ENCODE data around the gene CCNYL1.

Gene CCNYL1

GRCh38 chr2:207790898-207791297 is 79.5 kb downstream of the CCNYL1 start:
- Histone ChIP-seq H3K36me3 (ENCODE audit: insufficient read depth, insufficient read length, low read length) (no peaks in the 10 kb centered on the region), H3K4me3 (ENCODE audit: insufficient read length, low read depth) (no peak overlapping the region), H3K9me3 (ENCODE audit: insufficient read depth, low read length) (no peaks in the 10 kb centered on the region), H3K9ac (ENCODE audit: insufficient read length, low read depth) (no peak overlapping the region), H3K4me1 (ENCODE audit: insufficient read depth, insufficient read length) (peaks cover 4% of the 10 kb centered on the region), H3K27me3 (ENCODE audit: insufficient read depth, insufficient read length) (no peaks in the 10 kb centered on the region)
- no peak for TF ChIP-seq SUZ12 (IDR thresholded peaks at IDR 0.05; ENCODE audit: extremely low read depth, insufficient read depth, insufficient read length)
- TF ChIP-seq ZNF274 (IDR thresholded peaks at IDR 0.05; ENCODE audit: low read depth, low read length): no peak
- TF ChIP-seq YY1 (IDR thresholded peaks at IDR 0.05; ENCODE audit: insufficient read depth, insufficient read length): no peak
- DNase-seq (ENCODE audit: low read depth, low spot score): no peak

GRCh38 chr2:207791579-207792243 is 80.3 kb downstream of the CCNYL1 start:
- Histone ChIP-seq H3K9me3 (ENCODE audit: insufficient read depth, low read length) (no peaks in the 10 kb centered on the region), H3K9ac (ENCODE audit: insufficient read length, low read depth) (no peak overlapping the region), H3K36me3 (ENCODE audit: insufficient read depth, insufficient read length, low read length) (no peaks in the 10 kb centered on the region), H3K27me3 (ENCODE audit: insufficient read depth, insufficient read length) (no peaks in the 10 kb centered on the region), H3K4me3 (ENCODE audit: insufficient read length, low read depth) (no peak overlapping the region), H3K4me1 (ENCODE audit: insufficient read depth, insufficient read length) (peaks cover 8% of the 10 kb centered on the region)
- TF ChIP-seq YY1 (IDR thresholded peaks at IDR 0.05; ENCODE audit: insufficient read depth, insufficient read length) (no peak), SUZ12 (IDR thresholded peaks at IDR 0.05; ENCODE audit: extremely low read depth, insufficient read depth, insufficient read length) (no peak), ZNF274 (IDR thresholded peaks at IDR 0.05; ENCODE audit: low read depth, low read length) (no peak)
- no peak for DNase-seq (ENCODE audit: low read depth, low spot score)

- no peak overlapping the region for H3K4me3 ChIP-seq (ENCODE audit: insufficient read length, low read depth)
- H3K9me3 ChIP-seq (ENCODE audit: insufficient read depth, low read length): no peaks in the 10 kb centered on the region
- H3K9ac ChIP-seq (ENCODE audit: insufficient read length, low read depth): no peak overlapping the region
- no peak for TF ChIP-seq ZNF274 (IDR thresholded peaks at IDR 0.05; ENCODE audit: low read depth, low read length)
- TF ChIP-seq SUZ12 (IDR thresholded peaks at IDR 0.05; ENCODE audit: extremely low read depth, insufficient read depth, insufficient read length): no peak
- no peak for TF ChIP-seq YY1 (IDR thresholded peaks at IDR 0.05; ENCODE audit: insufficient read depth, insufficient read length)
- no peaks in the 10 kb centered on the region for H3K27me3 ChIP-seq (ENCODE audit: insufficient read depth, insufficient read length)
- H3K36me3 ChIP-seq (ENCODE audit: insufficient read depth, insufficient read length, low read length): no peaks in the 10 kb centered on the region
- no peak for DNase-seq (ENCODE audit: low read depth, low spot score)
- peaks cover 8% of the 10 kb centered on the region for H3K4me1 ChIP-seq (ENCODE audit: insufficient read depth, insufficient read length)
Measured at GRCh38 chr2:207792244-207792785, 80.9 kb downstream of the CCNYL1 start.

GRCh38 chr2:207796585-207797350 is 85.3 kb downstream of the CCNYL1 start:
- no peaks in the 10 kb centered on the region for H3K27me3 ChIP-seq (ENCODE audit: insufficient read depth, insufficient read length)
- no peaks in the 10 kb centered on the region for H3K9me3 ChIP-seq (ENCODE audit: insufficient read depth, low read length)
- H3K4me3 ChIP-seq (ENCODE audit: insufficient read length, low read depth): no peak overlapping the region
- no peaks in the 10 kb centered on the region for H3K36me3 ChIP-seq (ENCODE audit: insufficient read depth, insufficient read length, low read length)
- no peak for DNase-seq (ENCODE audit: low read depth, low spot score)
- peak overlapping the region; percentile 76 for H3K9ac ChIP-seq (ENCODE audit: insufficient read length, low read depth)
- TF ChIP-seq YY1 (IDR thresholded peaks at IDR 0.05; ENCODE audit: insufficient read depth, insufficient read length): no peak
- no peak for TF ChIP-seq ZNF274 (IDR thresholded peaks at IDR 0.05; ENCODE audit: low read depth, low read length)
- no peak for TF ChIP-seq SUZ12 (IDR thresholded peaks at IDR 0.05; ENCODE audit: extremely low read depth, insufficient read depth, insufficient read length)
- H3K4me1 ChIP-seq (ENCODE audit: insufficient read depth, insufficient read length): peaks cover 8% of the 10 kb centered on the region

GRCh38 chr2:207801259-207801658 is 89.8 kb downstream of the CCNYL1 start:
- no peak for DNase-seq (ENCODE audit: low read depth, low spot score)
- Histone ChIP-seq H3K27me3 (ENCODE audit: insufficient read depth, insufficient read length) (no peaks in the 10 kb centered on the region), H3K36me3 (ENCODE audit: insufficient read depth, insufficient read length, low read length) (no peaks in the 10 kb centered on the region), H3K4me3 (ENCODE audit: insufficient read length, low read depth) (no peak overlapping the region), H3K9me3 (ENCODE audit: insufficient read depth, low read length) (no peaks in the 10 kb centered on the region), H3K4me1 (ENCODE audit: insufficient read depth, insufficient read length) (peaks cover 4% of the 10 kb centered on the region), H3K9ac (ENCODE audit: insufficient read length, low read depth) (no peak overlapping the region)
- TF ChIP-seq SUZ12 (IDR thresholded peaks at IDR 0.05; ENCODE audit: extremely low read depth, insufficient read depth, insufficient read length) (no peak), YY1 (IDR thresholded peaks at IDR 0.05; ENCODE audit: insufficient read depth, insufficient read length) (no peak), ZNF274 (IDR thresholded peaks at IDR 0.05; ENCODE audit: low read depth, low read length) (no peak)

- no peaks in the 10 kb centered on the region for H3K27me3 ChIP-seq (ENCODE audit: insufficient read depth, insufficient read length)
- H3K4me1 ChIP-seq (ENCODE audit: insufficient read depth, insufficient read length): no peaks in the 10 kb centered on the region
- no peak overlapping the region for H3K9ac ChIP-seq (ENCODE audit: insufficient read length, low read depth)
- no peak overlapping the region for H3K4me3 ChIP-seq (ENCODE audit: insufficient read length, low read depth)
- no peak for DNase-seq (ENCODE audit: low read depth, low spot score)
- no peaks in the 10 kb centered on the region for H3K9me3 ChIP-seq (ENCODE audit: insufficient read depth, low read length)
- H3K36me3 ChIP-seq (ENCODE audit: insufficient read depth, insufficient read length, low read length): no peaks in the 10 kb centered on the region
- TF ChIP-seq ZNF274 (IDR thresholded peaks at IDR 0.05; ENCODE audit: low read depth, low read length) (no peak), SUZ12 (IDR thresholded peaks at IDR 0.05; ENCODE audit: extremely low read depth, insufficient read depth, insufficient read length) (no peak), YY1 (IDR thresholded peaks at IDR 0.05; ENCODE audit: insufficient read depth, insufficient read length) (no peak)
Measured at GRCh38 chr2:207802650-207803049, 91.2 kb downstream of the CCNYL1 start.

Measured in NT2/D1 (cell line).